SU-DHL-6 (cell line): Measurements from ENCODE around the gene DHCR24.

Source experiments
- H2AFZ ChIP-seq: fragments of 200-600 bp; sonication (generic); 2 replicates; pipeline ENCODE4 v1.6.1; 2014; ENCODE audit warnings: low read depth, mild to moderate bottlenecking, moderate library complexity, mixed read lengths, antibody characterized with exemption, low read length; ENCODE audit not compliant: severe bottlenecking
- H3F3A ChIP-seq: fragments of 200-600 bp; shearing (Covaris generic); 2 replicates; pipeline ENCODE4 v1.6.0; 2016; ENCODE audit warnings: antibody characterized with exemption, mild to moderate bottlenecking; ENCODE audit not compliant: insufficient read depth
- H3K27ac ChIP-seq: fragments of 200-600 bp; sonication (generic); 2 replicates; pipeline ENCODE4 v1.5.1; 2016; ENCODE audit warnings: low read depth, mild to moderate bottlenecking, low read length, moderate library complexity, mixed read lengths
- H3K27me3 ChIP-seq: fragments of 200-600 bp; sonication (generic), shearing (Covaris generic); 2 replicates; pipeline ENCODE4 v1.6.0; 2014; ENCODE audit warnings: mild to moderate bottlenecking, low read length
- H3K36me3 ChIP-seq: fragments of 200-600 bp; sonication (generic); 2 replicates; pipeline ENCODE4 v1.6.1; 2014; ENCODE audit warnings: mild to moderate bottlenecking, low read length, mixed read lengths
- H3K4me2 ChIP-seq: fragments of 300-600, 200-600 bp; shearing (Covaris generic), sonication (generic); 2 replicates; pipeline ENCODE4 v1.6.0; 2014; ENCODE audit warnings: low read length, low read depth, mild to moderate bottlenecking; ENCODE audit not compliant: poor library complexity, severe bottlenecking
- H3K4me3 ChIP-seq: fragments of 200-600 bp; sonication (generic); 2 replicates; pipeline ENCODE4 v1.5.1; 2014; ENCODE audit warnings: antibody characterized with exemption, low read length, mild to moderate bottlenecking, mixed read lengths; ENCODE audit not compliant: insufficient read depth, poor library complexity, severe bottlenecking
- H3K79me2 ChIP-seq: fragments of 200-600 bp; sonication (generic); 2 replicates; pipeline ENCODE4 v1.6.1; 2014; ENCODE audit warnings: mild to moderate bottlenecking, low read length, moderate library complexity; ENCODE audit not compliant: insufficient read depth
- H3K9ac ChIP-seq: fragments of 200-600 bp; sonication (generic); 2 replicates; pipeline ENCODE4 v1.7.0; 2014; ENCODE audit warnings: mild to moderate bottlenecking, low read length
- H3K9me2 ChIP-seq: fragments of 200-600 bp; sonication (generic); replicated peaks from 2 replicates; pipeline ENCODE4 v1.6.1; 2014; ENCODE audit warnings: low read length; ENCODE audit not compliant: insufficient read depth
- H3K9me3 ChIP-seq: fragments of 200-600 bp; sonication (generic); 2 replicates; pipeline ENCODE4 v1.6.1; 2014; ENCODE audit warnings: low read length, mixed read lengths; ENCODE audit not compliant: insufficient read depth
- H4K20me1 ChIP-seq: fragments of 200-600 bp; sonication (generic); 2 replicates; pipeline ENCODE4 v1.6.1; 2014; ENCODE audit warnings: low read depth, mild to moderate bottlenecking, antibody characterized with exemption, low read length, moderate library complexity, mixed read lengths
- EZH2phosphoT487 ChIP-seq: fragments of 200-600 bp; sonication (generic), shearing (Covaris generic); conservative IDR thresholded peaks from 2 replicates; pipeline ENCODE4 v1.6.1; 2018; ENCODE audit warnings: mild to moderate bottlenecking, antibody characterized with exemption, low read length, moderate library complexity, mixed read lengths
- TF ChIP-seq, protein P1 (sequence below): fragments of 200-600 bp; sonication (generic); IDR thresholded peaks from one replicate; pipeline ENCODE4 v1.5.1; 2017; ENCODE audit warnings: antibody characterized with exemption, mild to moderate bottlenecking, low read length, moderate library complexity; ENCODE audit not compliant: insufficient read depth, poor library complexity, severe bottlenecking

Gene DHCR24

DNA sequence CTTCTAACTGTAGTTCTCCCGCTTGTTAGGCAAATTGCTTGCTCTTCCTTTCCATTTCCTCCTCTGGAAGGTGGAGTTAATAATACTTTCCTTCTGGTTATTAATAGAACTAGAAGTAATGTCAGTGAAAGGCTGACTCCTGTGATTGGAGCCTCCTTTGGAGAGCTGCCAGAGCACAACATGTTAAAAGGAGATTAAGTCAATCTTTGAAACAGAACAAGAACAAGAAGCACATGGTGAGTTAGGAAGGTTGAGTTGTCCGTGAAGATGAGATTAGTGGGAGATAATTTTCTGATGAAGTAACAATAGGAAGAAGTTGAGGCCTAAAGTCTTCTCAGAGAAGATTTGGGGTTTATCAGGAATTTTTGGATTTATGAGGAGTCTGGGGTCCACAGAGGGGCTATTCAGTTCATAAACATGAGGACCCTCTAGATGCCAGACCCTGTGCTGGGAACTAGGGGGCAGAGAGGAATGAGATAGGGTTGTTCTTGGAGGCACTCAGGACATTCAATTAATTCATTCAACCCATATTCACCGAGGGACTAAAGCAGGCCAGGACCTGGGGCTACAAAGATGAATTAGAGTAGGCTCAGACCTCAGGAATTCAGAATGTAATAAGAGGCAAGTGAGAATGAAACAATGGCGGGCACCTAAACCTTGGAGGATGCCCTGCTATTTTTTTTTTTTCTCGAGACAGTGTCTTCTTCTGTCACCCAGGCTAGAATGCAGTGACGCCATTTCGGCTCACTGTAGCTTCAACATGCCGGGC is 40.7 kb upstream of the DHCR24 start:
- no peak overlapping the region for H3K9ac ChIP-seq
- no peaks in the 10 kb centered on the region for H3K79me2 ChIP-seq
- no peaks in the 10 kb centered on the region for H3K9me2 ChIP-seq
- no peaks in the 10 kb centered on the region for H4K20me1 ChIP-seq
- no peak overlapping the region for H2AFZ ChIP-seq
- no peaks in the 10 kb centered on the region for H3K9me3 ChIP-seq
- no peak for TF ChIP-seq EZH2phosphoT487
- TF ChIP-seq, protein P1, sequence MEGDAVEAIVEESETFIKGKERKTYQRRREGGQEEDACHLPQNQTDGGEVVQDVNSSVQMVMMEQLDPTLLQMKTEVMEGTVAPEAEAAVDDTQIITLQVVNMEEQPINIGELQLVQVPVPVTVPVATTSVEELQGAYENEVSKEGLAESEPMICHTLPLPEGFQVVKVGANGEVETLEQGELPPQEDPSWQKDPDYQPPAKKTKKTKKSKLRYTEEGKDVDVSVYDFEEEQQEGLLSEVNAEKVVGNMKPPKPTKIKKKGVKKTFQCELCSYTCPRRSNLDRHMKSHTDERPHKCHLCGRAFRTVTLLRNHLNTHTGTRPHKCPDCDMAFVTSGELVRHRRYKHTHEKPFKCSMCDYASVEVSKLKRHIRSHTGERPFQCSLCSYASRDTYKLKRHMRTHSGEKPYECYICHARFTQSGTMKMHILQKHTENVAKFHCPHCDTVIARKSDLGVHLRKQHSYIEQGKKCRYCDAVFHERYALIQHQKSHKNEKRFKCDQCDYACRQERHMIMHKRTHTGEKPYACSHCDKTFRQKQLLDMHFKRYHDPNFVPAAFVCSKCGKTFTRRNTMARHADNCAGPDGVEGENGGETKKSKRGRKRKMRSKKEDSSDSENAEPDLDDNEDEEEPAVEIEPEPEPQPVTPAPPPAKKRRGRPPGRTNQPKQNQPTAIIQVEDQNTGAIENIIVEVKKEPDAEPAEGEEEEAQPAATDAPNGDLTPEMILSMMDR = no peak
- no peaks in the 10 kb centered on the region for H3K36me3 ChIP-seq
- no peak overlapping the region for H3K27ac ChIP-seq
- no peaks in the 10 kb centered on the region for H3K27me3 ChIP-seq
- no peak overlapping the region for H3K4me2 ChIP-seq
- no peaks in the 10 kb centered on the region for H3F3A ChIP-seq
- no peak overlapping the region for H3K4me3 ChIP-seq

DNA sequence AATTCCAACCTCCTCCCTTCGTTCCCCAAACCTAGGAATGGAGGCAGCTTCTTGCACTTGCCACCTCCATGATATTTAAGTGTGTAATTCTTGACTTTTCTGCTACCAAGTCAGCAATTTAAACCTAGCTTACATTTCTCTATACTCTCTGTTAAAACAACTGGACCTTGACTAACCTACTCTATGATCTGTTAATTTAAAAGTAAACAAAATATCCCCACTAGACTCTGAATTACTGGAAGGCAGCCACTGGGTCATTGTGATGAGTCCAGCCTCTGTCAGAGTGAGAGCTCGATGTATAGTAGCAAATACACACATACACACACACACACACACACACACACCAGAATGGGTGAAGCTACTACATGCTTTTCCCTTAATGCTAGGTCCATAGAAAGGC is 40.0 kb upstream of the DHCR24 start:
- Histone ChIP-seq H3K4me2 (no peak overlapping the region), H3F3A (no peaks in the 10 kb centered on the region), H3K9me3 (no peaks in the 10 kb centered on the region), H3K9ac (no peak overlapping the region), H3K27ac (no peak overlapping the region), H3K79me2 (no peaks in the 10 kb centered on the region), H4K20me1 (no peaks in the 10 kb centered on the region), H2AFZ (no peak overlapping the region), H3K9me2 (no peaks in the 10 kb centered on the region), H3K27me3 (no peaks in the 10 kb centered on the region), H3K36me3 (no peaks in the 10 kb centered on the region), H3K4me3 (no peak overlapping the region)
- TF ChIP-seq EZH2phosphoT487 = no peak
- TF ChIP-seq, protein P1 = no peak

DNA sequence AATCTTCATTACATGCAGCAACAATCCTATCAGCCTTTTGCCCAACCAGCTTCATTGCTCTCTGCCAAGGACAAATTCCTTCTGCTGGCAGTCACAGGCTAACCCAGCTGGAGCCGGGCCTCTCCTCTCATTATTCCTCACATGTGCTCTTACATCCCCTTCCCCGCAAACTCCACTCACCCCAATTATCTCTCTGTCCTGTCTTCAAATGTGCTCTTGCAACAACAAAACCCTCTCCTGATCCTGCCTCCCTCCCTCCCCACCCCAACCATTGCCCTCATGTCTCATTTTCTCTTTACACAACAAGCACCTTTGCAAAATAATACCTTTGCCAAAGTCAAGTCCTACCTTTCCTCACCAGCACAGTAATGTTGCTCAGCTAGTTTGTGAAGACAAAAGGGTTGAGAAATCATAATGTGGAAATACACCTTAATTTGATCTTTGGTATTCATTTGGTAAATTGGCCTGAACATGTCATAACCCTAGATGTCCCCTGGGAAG is 36.0 kb upstream of the DHCR24 start:
- TF ChIP-seq, protein P1 = no peak
- no peak for TF ChIP-seq EZH2phosphoT487
- H3K9me2 ChIP-seq = no peaks in the 10 kb centered on the region
- no peaks in the 10 kb centered on the region for H3K79me2 ChIP-seq
- H3K4me2 ChIP-seq = no peak overlapping the region
- no peak overlapping the region for H3K4me3 ChIP-seq
- H3F3A ChIP-seq = no peaks in the 10 kb centered on the region
- H3K27me3 ChIP-seq = no peaks in the 10 kb centered on the region
- H3K36me3 ChIP-seq = no peaks in the 10 kb centered on the region
- no peaks in the 10 kb centered on the region for H3K9me3 ChIP-seq
- no peak overlapping the region for H2AFZ ChIP-seq
- H4K20me1 ChIP-seq = no peaks in the 10 kb centered on the region
- no peak overlapping the region for H3K9ac ChIP-seq
- H3K27ac ChIP-seq = no peak overlapping the region
